Fibroblast of lung (primary cell): ENCODE data around the gene KRTAP13-1. TPM values are rescaled to one million over a fixed set of nuclear protein-coding genes. Genes with fewer than 3 reads are reported as not detected.
A peak's percentile ranks its signal among the peaks of the same experiment; 100 is the strongest.

Experiments
- DNase-seq, 2 donors: peaks; one replicate each; pipeline versions ENCODE4 v3.0.0 to v3.0.0-alpha.2; 2010; ENCODE audit warnings: low read depth in 2 of 2
- H2AFZ ChIP-seq: 2 replicates; pipeline ENCODE4 v1.5.1; 2012; ENCODE audit warnings: low read length, control low read depth, inconsistent platforms
- H3K27ac ChIP-seq: 2 replicates; pipeline ENCODE4 v1.5.1; 2011; ENCODE audit warnings: low read length, control low read depth; ENCODE audit not compliant: insufficient read depth
- H3K27me3 ChIP-seq: 2 replicates; pipeline ENCODE4 v1.5.1; 2011; ENCODE audit warnings: mild to moderate bottlenecking, low read length; ENCODE audit not compliant: control insufficient read depth, insufficient read depth
- H3K36me3 ChIP-seq: 2 replicates; pipeline ENCODE4 v1.5.1; 2011; ENCODE audit warnings: low read length; ENCODE audit not compliant: control insufficient read depth, insufficient read depth
- H3K4me1 ChIP-seq: 2 replicates; pipeline ENCODE4 v1.5.1; 2011; ENCODE audit warnings: low read length; ENCODE audit not compliant: control insufficient read depth, insufficient read depth; ENCODE audit errors: extremely low read depth
- H3K4me2 ChIP-seq: 2 replicates; pipeline ENCODE4 v1.5.1; 2011; ENCODE audit warnings: low read length, control low read depth; ENCODE audit not compliant: insufficient read depth; ENCODE audit errors: extremely low read depth
- H3K4me3 ChIP-seq, 4 experiments: fragments of 200-600 bp in 1 of 4; sonication (generic) in 1 of 4; replicated peaks in 1 of 4; 2 replicates each; pipeline ENCODE4 v1.5.1; 2011 to 2016; ENCODE audit warnings: low read length in 4 of 4, low read depth in 3 of 4, mild to moderate bottlenecking in 3 of 4, control low read depth in 2 of 4, inconsistent platforms in 1 of 4, mixed read lengths in 1 of 4; ENCODE audit not compliant: insufficient read depth in 1 of 4; ENCODE audit errors: control extremely low read depth in 1 of 4
- H3K79me2 ChIP-seq: 2 replicates; pipeline ENCODE4 v1.5.1; 2012; ENCODE audit warnings: mild to moderate bottlenecking, low read length, inconsistent platforms; ENCODE audit not compliant: control insufficient read depth, insufficient read depth
- H3K9ac ChIP-seq: 2 replicates; pipeline ENCODE4 v1.5.1; 2011; ENCODE audit warnings: mild to moderate bottlenecking, low read length, control low read depth; ENCODE audit not compliant: insufficient read depth
- H3K9me3 ChIP-seq: 2 replicates; pipeline ENCODE4 v1.5.1; 2012; ENCODE audit warnings: low read depth, low read length; ENCODE audit not compliant: control insufficient read depth, insufficient read depth
- H4K20me1 ChIP-seq: 2 replicates; pipeline ENCODE4 v1.5.1; 2011; ENCODE audit warnings: low read length; ENCODE audit not compliant: control insufficient read depth, insufficient read depth; ENCODE audit errors: extremely low read depth
- EZH2 ChIP-seq: IDR thresholded peaks from 2 replicates; pipeline ENCODE4 v1.5.1; 2012; ENCODE audit warnings: low read length, control low read depth, mild to moderate bottlenecking; ENCODE audit errors: missing control alignments
- polyA plus RNA-seq, 2 donors: library from polyadenylated mRNA; depleted of rRNA in 1 of 2; stranded (reverse) in 1 of 2; unstranded in 1 of 2; fragments of >200 nt; gene quantifications; 2 replicates each; pipeline ENCODE4 v1.2.1, GENCODE V29; 2011 to 2012; ENCODE audit warnings: missing spikeins in 1 of 2
- total RNA-seq: library from RNA; depleted of rRNA; stranded (reverse); fragments of >200 nt; gene quantifications from 2 replicates; pipeline ENCODE4 v1.2.1, GENCODE V29; 2014
- TF ChIP-seq, protein P1 (sequence below), 2 donors: IDR thresholded peaks in 1 of 2; conservative IDR thresholded peaks in 1 of 2; 1 replicate in 1 of 2; 2 replicates in 1 of 2; pipeline ENCODE4 v1.5.1; 2011 to 2012; ENCODE audit warnings: low read length in 2 of 2, control low read depth in 1 of 2, inconsistent platforms in 1 of 2, low read depth in 1 of 2, mild to moderate bottlenecking in 1 of 2

Gene KRTAP13-1
- total and polyA plus RNA-seq, 2 donors (not counting 1 experiment from before 2014, with no cell fraction given): not detected

- H3K36me3 ChIP-seq: no peaks in the 10 kb centered on the region
- H4K20me1 ChIP-seq: no peaks in the 10 kb centered on the region
- H3K4me2 ChIP-seq: no peak overlapping the region
- no peak overlapping the region for H3K9ac ChIP-seq
- DNase-seq: peak; percentile 5 to 9
- no peaks in the 10 kb centered on the region for H3K27me3 ChIP-seq
- no peaks in the 10 kb centered on the region for H3K79me2 ChIP-seq
- no peak overlapping the region for H2AFZ ChIP-seq
- TF ChIP-seq, protein P1, sequence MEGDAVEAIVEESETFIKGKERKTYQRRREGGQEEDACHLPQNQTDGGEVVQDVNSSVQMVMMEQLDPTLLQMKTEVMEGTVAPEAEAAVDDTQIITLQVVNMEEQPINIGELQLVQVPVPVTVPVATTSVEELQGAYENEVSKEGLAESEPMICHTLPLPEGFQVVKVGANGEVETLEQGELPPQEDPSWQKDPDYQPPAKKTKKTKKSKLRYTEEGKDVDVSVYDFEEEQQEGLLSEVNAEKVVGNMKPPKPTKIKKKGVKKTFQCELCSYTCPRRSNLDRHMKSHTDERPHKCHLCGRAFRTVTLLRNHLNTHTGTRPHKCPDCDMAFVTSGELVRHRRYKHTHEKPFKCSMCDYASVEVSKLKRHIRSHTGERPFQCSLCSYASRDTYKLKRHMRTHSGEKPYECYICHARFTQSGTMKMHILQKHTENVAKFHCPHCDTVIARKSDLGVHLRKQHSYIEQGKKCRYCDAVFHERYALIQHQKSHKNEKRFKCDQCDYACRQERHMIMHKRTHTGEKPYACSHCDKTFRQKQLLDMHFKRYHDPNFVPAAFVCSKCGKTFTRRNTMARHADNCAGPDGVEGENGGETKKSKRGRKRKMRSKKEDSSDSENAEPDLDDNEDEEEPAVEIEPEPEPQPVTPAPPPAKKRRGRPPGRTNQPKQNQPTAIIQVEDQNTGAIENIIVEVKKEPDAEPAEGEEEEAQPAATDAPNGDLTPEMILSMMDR (conservative IDR thresholded peaks at IDR 0.05 in 1 of 2, IDR thresholded peaks at IDR 0.05 in 1 of 2; ENCODE audit: low read depth in 1 of 2, low read length in 2 of 2): no peak
- no peak for TF ChIP-seq EZH2
- no peak overlapping the region for H3K4me3 ChIP-seq
- H3K4me1 ChIP-seq: no peaks in the 10 kb centered on the region
- H3K9me3 ChIP-seq: no peaks in the 10 kb centered on the region
- no peak overlapping the region for H3K27ac ChIP-seq
These were observed 13.1 kb downstream of the KRTAP13-1 start for GRCh38 chr21:30408782-30409494.

GRCh38 chr21:30415993-30416392 lies 20.2 kb downstream of the KRTAP13-1 start:
- Histone ChIP-seq H3K9ac (no peak overlapping the region), H3K9me3 (no peaks in the 10 kb centered on the region), H3K27me3 (no peaks in the 10 kb centered on the region), H3K36me3 (no peaks in the 10 kb centered on the region), H3K4me3 (no peak overlapping the region), H4K20me1 (no peaks in the 10 kb centered on the region), H3K79me2 (no peaks in the 10 kb centered on the region), H3K27ac (no peak overlapping the region), H2AFZ (no peak overlapping the region), H3K4me1 (no peaks in the 10 kb centered on the region), H3K4me2 (no peak overlapping the region)
- TF ChIP-seq, protein P1 (conservative IDR thresholded peaks at IDR 0.05 in 1 of 2, IDR thresholded peaks at IDR 0.05 in 1 of 2; ENCODE audit: low read depth in 1 of 2, low read length in 2 of 2): no peak
- no peak for TF ChIP-seq EZH2
- no peak for DNase-seq

DNA sequence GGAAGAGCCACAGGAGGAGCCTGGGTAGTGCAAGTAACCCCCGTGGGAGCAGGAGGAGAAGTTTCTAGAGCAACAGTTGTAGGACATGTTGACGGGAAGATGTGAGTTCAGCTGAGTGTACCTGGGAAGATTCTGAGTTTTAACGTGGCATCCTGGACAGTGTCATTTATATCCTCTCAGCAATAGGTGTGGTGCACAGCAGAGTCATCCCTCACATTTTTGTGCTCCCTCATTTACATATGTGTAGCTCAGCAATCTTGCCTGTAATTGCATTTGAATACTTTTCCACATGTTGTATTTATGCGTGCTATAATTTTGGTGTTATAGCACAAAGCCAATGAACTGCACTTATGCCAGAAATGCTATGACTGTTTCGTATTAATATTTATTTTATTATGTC lies 30.0 kb downstream of the KRTAP13-1 start, which contains the start of gene KRTAP13-3:
Gene KRTAP13-3 (minus strand): TSS at position 101 of the 400 bp plus-strand sequence. CDS start 14 bp downstream, at position 87.
- no peak within 1 kb of the TSS for H3K4me3 ChIP-seq
- no peaks in the 10 kb centered on the region for H3K79me2 ChIP-seq
- H4K20me1 ChIP-seq: no peaks in the 10 kb centered on the region
- H3K36me3 ChIP-seq: no peaks in the 10 kb centered on the region
- H3K4me1 ChIP-seq: no peaks in the 10 kb centered on the region
- no peak within 1 kb of the TSS for H3K27ac ChIP-seq
- H3K27me3 ChIP-seq: no peaks in the 10 kb centered on the region
- TF ChIP-seq, protein P1 (conservative IDR thresholded peaks at IDR 0.05 in 1 of 2, IDR thresholded peaks at IDR 0.05 in 1 of 2; ENCODE audit: low read depth in 1 of 2, low read length in 2 of 2): no peak
- TF ChIP-seq EZH2: no peak
- no peak within 1 kb of the TSS for H2AFZ ChIP-seq
- no peaks in the 10 kb centered on the region for H3K9me3 ChIP-seq
- DNase-seq: no peak
- H3K4me2 ChIP-seq: no peak within 1 kb of the TSS
- no peak within 1 kb of the TSS for H3K9ac ChIP-seq
